Measurements from ENCODE around the gene CATSPER4.

Gene CATSPER4

GRCh38 chr1:26164861-26165842, 25.2 kb upstream of the CATSPER4 start:
- DNase-seq: no peak

GRCh38 chr1:26166719-26167281, 23.6 kb upstream of the CATSPER4 start:
- DNase-seq: no peak

GRCh38 chr1:26168410-26169197, 21.8 kb upstream of the CATSPER4 start, which contains the start of gene C1orf232:
Gene C1orf232, minus strand, starts transcription at chr1:26168963. Its CDS starts 464 bp downstream, at chr1:26168499.
- DNase-seq: no peak

GRCh38 chr1:26169198-26169554, 21.2 kb upstream of the CATSPER4 start:
- no peak for DNase-seq

GRCh38 chr1:26169669-26170471, 20.5 kb upstream of the CATSPER4 start, which contains the start of gene ZNF593:
Gene ZNF593, plus strand, starts transcription at chr1:26169908. Its CDS starts 76 bp downstream, at chr1:26169984.
- peak; percentile 65 to 80 for DNase-seq

- no peak for DNase-seq
These were observed 20.0 kb upstream of the CATSPER4 start for GRCh38 chr1:26170472-26170821.

DNA sequence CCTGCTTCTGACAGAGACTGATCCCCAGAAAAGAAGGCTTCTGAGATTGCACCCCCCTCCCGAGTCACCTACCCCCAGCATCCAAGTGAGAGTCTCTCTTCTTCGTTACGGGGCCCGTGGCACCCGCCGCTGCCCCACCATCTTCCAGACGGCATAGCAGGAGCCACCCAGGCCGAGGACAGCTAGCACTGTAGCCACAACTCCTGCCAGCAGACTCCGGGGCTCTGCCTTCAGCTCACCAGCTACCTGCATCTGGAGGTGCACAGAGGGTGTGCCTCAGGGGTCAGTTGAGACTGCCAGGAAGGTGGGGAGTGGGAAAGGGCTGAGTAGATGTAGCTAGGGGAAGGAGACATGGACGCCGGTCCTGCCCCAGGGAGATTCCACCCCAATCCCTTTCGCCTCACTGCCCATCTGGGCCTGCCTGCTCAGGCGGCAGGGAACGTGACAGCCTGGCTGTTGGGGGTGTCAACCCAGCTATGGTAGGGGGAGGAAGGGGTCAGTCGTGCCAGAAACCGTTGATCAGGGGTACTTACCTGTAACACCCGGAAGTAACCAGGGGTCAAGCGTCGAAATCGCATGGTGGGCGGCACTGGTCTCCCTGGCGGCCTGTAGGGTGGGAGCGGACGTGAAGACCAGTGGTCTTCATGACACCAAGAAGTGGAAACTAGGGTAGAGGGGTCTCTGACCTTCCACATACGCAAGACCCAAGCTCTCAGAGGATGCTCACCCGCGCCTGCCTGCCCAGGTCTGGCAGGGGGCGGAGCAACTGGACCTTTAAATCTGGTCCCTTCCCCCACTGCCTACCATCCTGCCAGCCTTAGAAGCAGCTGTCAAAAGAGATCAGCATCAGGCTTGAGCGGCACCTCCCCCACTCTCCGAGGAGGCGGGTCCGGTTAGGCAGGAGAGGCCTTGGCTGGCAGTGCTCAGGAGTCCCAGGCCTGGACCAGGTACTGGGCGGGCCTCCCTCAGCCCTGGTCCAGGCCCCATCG, 19.0 kb upstream of the CATSPER4 start, which contains the start of gene ZNF593OS:
Gene ZNF593OS, minus strand, starts transcription at position 749 of the 989 bp plus-strand sequence. Its CDS starts 171 bp downstream, at position 578.
- DNase-seq: no peak

DNA sequence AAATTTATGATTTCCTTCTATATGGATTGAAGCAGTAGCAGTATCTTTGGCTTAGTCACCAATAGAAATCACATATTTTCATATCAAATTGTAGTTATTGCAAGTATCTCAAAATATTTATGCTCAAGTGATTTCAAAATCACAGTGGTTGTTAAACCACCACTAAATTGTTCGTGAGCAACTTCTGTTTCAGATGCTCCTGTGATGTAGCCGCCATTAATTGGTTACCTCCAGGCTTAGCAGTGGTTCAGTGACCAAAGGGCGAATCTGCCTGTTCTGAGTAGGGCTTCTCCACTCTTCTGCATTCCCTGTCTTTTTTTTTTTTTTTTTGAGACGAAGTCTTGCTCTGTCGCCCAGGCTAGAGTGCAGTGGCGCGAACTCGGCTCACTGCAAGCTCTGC, 15.1 kb upstream of the CATSPER4 start:
- no peak for DNase-seq

DNA sequence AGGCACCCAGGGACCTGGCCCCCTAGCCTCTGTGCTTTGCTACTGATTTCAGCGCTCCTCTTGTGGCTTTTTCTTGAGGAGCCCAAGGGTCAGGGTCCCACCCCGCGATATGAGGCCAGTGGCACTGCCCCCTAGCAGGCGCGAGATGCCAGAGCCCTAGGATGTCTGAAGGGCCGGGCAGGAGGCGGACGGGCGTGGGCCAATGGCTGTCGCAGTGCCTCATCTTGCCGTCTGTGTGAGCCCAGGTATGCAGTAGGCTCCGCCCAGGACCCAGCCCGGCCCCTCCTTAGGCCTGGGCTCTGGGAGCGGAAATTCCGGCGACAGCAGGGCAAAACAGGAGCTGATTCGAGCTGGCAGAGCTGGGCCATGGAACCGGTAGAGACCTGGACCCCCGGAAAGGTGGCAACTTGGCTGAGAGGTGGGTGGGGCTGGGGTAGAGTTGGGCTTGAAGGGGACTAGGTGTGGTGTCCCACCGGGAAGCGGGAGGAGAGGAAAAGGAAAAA, 13.2 kb upstream of the CATSPER4 start, which contains the start of gene CNKSR1:
Gene CNKSR1, plus strand, starts transcription at position 310 of the 503 bp plus-strand sequence. Its CDS starts 57 bp downstream, at position 367.
- no peak for DNase-seq

- no peak for DNase-seq
These were observed 10.3 kb upstream of the CATSPER4 start for GRCh38 chr1:26180010-26180506.

- DNase-seq: no peak
These were observed 8.6 kb upstream of the CATSPER4 start for GRCh38 chr1:26181586-26182382.

DNA sequence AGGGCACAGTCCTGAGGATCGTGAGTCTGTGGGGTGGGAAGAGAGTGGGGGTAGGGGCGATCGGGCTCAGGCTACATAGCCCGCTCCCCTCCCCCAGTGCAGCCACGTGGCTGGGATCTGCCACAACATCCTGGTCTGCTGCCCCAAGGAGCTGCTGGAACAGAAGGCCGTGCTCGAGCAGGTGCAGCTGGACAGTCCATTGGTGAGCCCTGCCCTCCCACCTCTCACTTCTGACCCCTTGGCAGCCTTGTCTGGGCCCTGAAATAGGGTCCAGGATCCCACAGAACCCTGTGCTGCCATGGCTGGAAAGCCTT, 8.1 kb upstream of the CATSPER4 start:
- DNase-seq: no peak

DNA sequence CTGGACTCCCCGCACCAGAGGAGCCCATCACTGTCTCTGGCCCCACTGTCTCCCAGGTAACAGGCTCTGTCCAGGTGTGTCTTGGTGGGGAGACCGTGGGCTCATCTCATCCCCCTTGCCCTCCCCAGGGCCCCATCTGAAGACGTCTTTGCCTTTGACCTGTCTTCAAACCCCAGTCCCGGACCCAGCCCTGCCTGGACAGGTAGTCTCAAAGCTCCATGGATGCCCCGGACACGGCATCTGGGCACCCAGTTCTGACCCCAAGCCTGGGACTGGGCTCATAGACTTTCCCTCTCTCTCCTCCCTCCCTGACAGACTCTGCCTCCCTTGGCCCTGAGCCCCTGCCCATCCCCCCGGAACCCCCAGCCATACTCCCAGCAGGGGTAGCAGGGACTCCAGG, 6.3 kb upstream of the CATSPER4 start:
- DNase-seq: no peak

GRCh38 chr1:26184883-26185282, 5.5 kb upstream of the CATSPER4 start:
- no peak for DNase-seq

- no peak for DNase-seq
These were observed 2.5 kb upstream of the CATSPER4 start for GRCh38 chr1:26187882-26188281.

DNA sequence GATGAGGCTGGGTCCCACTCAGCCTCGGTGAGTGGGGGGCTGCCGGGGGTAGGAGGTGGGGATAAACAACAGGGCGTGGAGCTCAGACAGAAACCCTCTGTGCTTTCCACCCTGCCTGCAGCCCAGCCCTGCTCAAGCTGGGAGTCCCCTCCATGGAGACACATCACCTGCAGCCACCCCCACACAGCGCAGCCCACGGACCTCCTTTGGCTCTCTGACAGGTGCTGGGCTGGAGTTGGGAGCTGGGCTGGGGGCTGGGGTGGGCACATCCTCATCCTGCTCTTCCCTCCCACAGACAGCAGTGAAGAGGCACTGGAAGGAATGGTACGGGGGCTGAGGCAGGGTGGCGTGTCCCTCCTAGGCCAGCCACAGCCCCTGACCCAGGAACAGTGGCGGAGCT, 1.9 kb upstream of the CATSPER4 start:
- DNase-seq: no peak

- DNase-seq: no peak
These were observed 1.1 kb upstream of the CATSPER4 start for GRCh38 chr1:26189331-26189730.

DNA sequence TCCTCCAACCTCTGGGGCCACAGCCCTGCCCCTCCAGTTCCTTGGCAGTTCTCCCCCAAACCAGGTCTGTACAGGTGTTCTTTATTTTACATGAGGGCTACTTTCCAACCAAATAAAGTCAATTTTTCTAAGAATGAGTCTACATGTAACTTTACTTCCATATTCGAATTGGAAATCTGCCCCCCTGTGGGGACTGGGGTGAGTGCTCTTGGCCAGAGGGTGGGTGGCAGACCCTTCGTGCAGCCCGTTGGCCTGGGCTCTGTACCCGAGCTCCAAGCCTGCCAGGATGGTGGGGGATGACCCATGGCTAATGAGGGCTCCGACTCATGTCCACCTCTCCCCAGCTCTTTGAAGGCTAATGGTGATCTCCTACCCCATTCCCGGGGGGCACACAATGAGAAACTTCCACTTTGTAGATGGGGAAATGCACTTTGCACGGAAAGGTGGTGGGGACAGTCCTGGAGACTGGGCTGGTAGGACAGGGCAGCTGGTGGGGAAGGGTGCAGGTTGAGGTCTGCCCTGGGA, 589 bp upstream of the CATSPER4 start:
- DNase-seq: no peak

DNA sequence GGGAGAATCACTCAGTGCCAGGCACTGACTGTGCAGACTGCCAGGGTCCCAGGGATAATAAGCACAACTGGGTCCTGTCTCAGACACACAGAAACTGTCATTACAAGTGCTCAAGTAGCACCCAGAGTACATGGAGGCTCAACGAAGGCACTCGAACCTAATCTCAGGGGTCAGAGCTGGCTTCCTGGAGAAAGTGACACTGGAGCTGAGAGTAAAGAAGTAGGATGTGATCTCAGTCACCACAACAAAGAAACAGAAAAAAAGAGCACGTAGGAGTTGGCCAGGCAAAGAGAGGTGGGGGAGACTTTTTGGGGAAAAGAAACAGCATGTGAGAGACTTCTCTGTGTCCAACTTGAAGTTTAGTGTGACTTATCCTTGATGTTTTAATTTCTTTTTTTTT, 1.3 kb downstream of the CATSPER4 start:
- DNase-seq: no peak

- no peak for DNase-seq
These were observed 5.4 kb downstream of the CATSPER4 start for GRCh38 chr1:26195805-26196204.
